Measurements from ENCODE around the gene IST1.

IST1 gene

GRCh38 chr16:71966932-71967331, 71.6 kb downstream of the IST1 start:
- DNase-seq = no peak

- no peak for DNase-seq
Measured at GRCh38 chr16:71969353-71969752, 74.0 kb downstream of the IST1 start.

- DNase-seq = no peak
Measured at GRCh38 chr16:71971571-71971970, 76.2 kb downstream of the IST1 start.

- no peak for DNase-seq
Measured at GRCh38 chr16:71972356-71972755, 77.0 kb downstream of the IST1 start.

- no peak for DNase-seq
Measured at GRCh38 chr16:71973001-71973400, 77.7 kb downstream of the IST1 start.

GRCh38 chr16:71974068-71974818, 78.9 kb downstream of the IST1 start:
- DNase-seq = no peak

All from NCI-H1436 (cell line).